SK-N-MC (cell line): ENCODE results near the gene PCDHGA1.

ENCODE experiments used
- EZH2 ChIP-seq: fragments of 200-600 bp; sonication (generic); IDR thresholded peaks from one replicate; pipeline ENCODE4 v1.6.1; 2017; ENCODE audit warnings: antibody characterized with exemption
- POLR2AphosphoS5 ChIP-seq: IDR thresholded peaks from 2 replicates; pipeline ENCODE4 v1.6.1; 2012; ENCODE audit warnings: mild to moderate bottlenecking, low read depth, low read length, borderline replicate concordance

DNA sequence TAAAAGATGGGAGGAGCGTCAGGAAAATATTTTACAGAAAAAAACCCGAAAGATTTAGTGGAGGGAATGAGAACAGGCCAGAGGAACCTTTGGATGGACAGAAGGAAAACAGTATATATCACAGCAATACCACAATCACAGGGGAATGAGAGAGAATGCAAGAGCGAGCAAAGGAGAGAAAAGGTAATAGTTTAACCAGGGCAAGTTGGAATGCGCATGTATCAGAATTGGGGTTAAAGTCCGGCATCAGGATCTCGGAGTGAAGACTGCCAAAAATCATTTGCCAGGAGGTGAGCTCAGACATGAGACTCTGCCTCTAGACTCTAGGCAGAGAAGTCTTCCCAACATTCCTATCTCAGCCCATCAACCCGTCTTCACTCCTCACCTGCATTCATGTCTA is 195.3 kb downstream of the PCDHGA1 start:
- TF ChIP-seq POLR2AphosphoS5 = no peak
- TF ChIP-seq EZH2 = no peak
